NCI-H1417 treated with DMSO at 0.1 percent for 48 hours (cell line): ENCODE results near the gene GLOD5.

Experiments
- DNase-seq: peaks from one replicate; lab custom pipeline; 2025; lab: John Stamatoyannopoulos, UW

Gene GLOD5

DNA sequence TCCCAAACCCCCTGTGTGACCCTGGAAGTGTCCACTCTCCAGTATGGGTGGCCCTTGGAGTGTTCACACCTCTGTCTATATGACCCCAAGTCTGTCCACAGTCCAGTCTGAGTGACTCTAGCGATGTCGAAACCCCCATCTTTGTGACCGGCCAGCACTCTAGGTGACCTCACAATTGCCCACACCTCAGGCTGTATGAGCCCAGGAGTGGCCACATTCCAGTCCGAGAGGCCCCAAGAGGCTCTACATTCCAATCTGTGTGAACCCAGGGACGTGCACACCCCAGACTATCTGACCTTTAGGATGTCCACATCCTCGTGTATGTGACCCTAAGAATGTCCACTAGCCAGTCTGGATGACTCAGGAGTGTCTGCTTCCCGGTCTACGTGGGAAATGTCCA is 7.3 kb upstream of the GLOD5 start:
- DNase-seq, result no peak

DNA sequence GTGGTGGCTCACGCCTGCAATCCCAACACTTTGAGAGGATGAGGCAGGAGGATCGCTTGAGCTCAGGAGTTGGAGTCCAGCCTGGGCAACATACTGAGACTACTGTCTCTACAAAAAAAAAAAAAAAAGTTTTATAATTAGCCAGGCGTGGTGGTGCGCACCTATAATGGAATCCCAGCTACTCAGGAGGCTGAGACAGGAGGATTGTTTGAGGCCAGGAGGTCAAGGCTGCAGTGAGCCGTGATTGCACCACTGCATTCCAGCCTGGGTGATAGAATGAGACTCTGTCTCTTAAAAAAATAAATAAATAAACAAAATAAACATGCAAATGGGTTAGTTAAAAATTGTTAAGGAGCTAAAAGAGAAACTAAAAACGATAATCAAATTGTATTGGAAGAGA is 7.7 kb downstream of the GLOD5 start:
- no peak for DNase-seq

DNA sequence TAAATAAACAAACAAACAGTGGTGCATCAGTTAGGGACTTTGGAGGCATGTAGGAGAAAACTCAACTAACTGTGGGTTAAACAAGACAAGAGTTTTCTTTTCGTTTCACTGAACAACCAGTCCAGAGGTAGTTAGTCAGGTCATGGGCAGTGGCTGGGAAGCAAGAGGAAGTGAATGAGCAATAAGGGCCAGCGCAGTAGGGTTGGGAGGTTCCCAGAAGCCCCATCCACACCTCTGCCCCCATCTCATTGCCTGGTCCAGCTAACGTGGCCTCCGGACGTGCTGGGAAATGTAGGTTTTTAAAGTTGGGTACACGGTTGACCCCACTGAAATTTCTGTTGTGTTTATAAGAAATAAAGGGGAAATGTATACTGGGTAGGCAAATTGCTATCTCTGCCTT is 8.7 kb downstream of the GLOD5 start:
- no peak for DNase-seq

DNA sequence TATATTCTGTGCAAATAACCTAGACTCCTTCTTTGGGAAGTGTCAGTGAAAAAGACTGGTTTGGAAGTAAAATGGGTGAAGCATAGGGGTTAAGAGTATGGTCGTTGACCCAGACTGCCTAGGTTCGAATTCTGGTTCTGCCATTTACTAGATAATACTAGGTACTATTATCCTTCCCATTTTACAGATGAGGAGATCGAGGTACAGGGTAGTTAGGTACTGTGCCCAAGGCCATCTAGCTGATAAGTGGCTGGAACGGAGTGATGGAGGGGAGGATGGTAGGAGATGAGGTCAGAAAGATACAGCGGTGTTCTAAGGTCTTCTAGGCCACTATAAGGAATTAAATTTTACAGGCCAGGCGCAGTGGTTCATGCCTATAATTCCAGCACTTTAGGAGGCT is 11.1 kb downstream of the GLOD5 start:
- DNase-seq, result no peak

DNA sequence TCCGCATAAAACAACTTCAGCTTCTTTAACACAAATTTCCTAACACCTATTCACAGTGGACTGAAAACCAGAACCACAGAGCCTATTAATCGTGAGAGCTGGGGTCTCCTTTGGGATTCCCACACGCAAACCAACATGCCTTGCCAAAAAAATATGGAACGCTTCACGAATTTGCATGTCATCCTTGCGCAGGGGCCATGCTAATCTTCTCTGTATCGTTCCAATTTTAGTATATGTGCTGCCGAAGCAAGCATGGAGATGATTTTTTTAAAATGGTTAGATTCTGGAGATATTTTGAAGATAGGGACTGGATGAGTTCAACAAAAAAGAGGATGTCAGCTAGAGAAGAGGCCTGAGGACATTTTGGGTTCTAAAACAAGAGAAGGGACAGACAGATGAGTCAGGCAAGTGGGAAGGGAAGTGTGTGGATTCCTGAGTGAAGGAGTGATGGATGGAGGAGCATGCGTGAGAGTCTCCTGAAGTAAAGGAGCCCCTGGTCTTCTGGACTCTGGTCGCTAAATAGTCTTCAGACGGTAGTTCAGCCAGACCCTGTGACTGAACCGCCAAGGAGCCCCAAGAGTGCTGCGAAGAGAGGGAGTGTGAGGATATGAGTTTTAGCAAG is 15.4 kb downstream of the GLOD5 start:
- no peak for DNase-seq

DNA sequence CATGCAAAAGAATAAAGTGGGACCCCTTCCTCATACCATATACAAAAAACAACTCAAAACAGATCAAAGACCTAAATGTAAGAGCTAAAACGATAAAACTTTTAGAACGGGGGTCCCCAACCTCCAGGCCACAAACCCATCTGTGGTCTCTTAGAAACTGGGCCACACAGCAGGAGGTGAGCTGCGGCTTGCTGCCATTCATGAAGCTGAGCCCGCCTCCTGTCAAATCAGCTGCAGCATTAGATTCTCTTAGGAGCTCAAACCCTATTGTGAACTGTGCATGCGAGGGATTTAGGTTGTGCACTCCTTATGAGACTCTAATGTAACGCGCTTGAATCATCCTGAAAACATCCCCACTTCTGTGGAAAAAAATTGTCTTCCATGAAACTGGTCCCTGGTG is 17.9 kb downstream of the GLOD5 start:
- DNase-seq, result no peak

DNA sequence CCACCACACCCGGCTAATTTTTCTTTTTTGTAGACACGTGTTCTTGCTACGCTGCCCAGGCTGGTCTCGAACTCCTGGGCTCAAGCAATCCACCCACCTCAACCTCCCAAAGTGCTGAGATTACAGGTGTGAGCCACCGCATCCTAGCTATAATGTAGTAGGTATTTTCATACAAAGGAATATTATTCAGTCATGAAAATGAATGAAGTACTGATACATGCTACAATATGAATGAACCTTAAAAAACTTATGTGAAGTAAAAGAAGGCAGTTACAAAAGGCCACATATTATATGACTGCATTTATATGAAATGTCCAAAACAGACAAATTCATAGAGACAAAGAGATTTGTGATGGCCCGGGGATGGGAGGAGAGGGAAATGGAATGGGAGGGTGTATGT is 20.2 kb downstream of the GLOD5 start:
- DNase-seq, result no peak

DNA sequence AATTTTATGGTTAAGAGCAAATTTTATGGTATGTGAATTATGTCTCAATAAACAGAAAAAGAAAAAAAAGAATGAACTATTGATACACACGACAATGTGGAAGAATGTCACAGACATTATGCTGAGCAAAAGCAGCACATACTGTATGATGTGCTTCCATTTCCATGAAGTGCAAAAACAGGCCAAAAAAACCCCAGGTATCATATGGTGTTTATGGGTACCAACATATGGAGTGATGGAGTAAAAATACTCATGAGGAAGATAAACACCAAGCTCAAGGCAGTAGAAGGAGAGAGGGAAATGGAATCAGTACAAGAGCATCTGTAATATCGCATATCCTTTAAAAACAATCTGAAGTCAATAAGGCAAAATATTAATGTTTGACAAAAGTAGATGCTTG is 20.7 kb downstream of the GLOD5 start:
- no peak for DNase-seq

DNA sequence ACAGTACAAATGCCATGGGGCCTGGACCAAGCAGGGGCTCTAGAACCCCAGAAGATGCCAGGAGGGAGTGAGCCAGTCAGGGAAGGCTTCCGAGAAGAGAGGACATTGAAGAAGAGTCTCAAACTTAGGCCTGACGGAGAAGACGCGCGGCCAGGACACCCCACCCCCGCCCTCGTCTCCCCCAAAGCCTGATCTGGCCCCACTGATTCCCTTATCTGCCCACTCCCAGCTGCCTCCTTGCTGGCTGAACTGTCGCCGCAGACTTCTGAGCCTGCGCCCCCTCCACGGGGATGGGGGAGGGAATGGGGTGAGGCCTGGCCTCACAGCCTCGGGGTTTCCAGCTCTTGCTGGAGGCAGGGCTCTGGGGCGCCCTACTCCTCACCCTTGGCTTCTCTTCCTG is 21.2 kb downstream of the GLOD5 start:
- DNase-seq, result no peak

DNA sequence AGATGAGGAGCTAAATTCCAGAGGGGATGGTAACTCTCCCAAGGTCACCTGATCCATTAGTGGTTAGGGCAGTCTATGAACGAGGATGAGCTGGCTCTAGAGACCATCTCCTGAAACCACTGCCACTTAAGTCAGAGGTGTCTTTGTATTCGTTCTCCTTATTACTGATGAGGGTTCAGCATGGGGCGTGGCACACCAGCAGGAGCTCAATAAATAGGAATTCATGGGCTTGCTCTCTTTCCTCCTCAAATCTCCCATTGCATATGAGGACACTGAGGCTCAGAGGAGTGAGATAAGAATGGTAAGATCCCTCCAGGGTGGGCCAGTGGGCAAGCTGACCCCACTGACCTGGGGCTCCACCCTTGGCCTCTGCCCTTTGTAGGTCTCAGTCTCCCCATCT is 23.2 kb downstream of the GLOD5 start:
- DNase-seq, result no peak

DNA sequence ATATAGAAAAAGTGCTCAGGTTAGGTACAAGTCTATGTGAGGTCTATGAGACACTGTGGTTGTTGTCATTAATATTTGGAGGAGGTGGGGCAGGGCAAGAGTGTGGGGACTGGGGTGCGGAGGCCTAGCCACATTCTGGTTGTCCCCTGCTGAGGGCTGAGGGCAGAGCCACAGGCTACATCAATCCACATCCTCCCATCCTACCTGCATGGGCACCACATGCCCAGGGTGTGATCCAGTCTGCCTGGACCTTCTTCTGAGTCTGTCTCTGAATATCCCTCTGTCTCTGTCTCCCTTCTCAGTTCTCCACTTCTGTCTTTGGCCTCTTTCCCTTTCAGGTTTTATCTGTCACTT is 23.6 kb downstream of the GLOD5 start:
- no peak for DNase-seq

DNA sequence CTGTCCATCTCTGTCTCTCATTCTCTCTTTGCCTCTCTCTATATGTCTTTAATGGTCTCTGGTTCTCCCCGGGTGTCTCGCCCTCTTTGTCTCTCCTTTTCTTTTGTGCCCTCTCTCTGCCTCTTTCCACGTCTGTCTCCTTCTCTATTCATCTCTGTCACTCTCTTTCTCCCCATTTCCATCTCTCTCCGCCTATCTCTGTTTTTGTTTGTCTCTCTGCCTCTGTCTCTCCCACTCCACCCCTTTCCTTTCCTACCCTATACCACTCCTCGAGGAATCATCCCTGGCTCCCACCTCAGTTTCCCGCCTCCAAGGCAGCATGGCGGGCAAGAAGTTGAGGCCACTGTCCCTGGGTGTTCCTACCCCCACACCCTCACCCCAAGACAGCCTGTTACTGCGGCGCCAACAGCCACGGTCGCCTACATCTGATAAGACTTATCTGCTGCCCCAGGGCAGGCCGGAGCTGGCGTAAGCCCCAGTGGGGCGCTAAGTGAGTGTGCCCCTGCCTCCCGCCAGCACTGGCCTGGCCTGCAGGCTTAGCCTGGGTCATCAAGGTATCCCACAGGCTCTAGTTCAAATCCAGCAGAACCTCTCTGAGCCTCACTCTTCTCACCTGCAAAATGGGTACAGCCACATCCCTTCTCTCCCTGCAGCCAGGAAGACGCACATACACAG is 24.1 kb downstream of the GLOD5 start:
- DNase-seq, result no peak

DNA sequence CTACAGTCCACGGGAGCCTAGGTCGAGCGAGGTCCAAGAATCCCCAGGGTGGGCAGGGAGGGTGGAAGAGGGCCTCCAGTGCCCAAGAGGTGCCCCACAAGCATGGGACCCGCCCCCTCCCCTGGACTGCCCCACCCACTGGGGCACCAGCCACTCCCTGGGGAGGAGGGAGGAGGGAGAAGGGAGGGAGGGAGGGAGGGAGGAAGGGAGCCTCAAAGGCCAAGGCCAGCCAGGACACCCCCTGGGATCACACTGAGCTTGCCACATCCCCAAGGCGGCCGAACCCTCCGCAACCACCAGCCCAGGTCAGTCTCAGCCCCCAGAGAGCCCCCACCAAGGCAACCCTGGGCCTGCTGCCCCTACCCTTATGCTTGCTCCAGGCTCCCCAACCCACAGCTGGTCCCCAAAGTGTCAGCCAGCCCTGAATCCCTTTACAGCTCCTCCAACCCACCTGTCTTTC is 24.8 kb downstream of the GLOD5 start, which contains the start of gene GATA1:
TSS of gene GATA1 (plus strand) at position 250 of the 460 bp plus-strand sequence. CDS start 4,520 bp downstream, outside the sequence.
- DNase-seq, result no peak

DNA sequence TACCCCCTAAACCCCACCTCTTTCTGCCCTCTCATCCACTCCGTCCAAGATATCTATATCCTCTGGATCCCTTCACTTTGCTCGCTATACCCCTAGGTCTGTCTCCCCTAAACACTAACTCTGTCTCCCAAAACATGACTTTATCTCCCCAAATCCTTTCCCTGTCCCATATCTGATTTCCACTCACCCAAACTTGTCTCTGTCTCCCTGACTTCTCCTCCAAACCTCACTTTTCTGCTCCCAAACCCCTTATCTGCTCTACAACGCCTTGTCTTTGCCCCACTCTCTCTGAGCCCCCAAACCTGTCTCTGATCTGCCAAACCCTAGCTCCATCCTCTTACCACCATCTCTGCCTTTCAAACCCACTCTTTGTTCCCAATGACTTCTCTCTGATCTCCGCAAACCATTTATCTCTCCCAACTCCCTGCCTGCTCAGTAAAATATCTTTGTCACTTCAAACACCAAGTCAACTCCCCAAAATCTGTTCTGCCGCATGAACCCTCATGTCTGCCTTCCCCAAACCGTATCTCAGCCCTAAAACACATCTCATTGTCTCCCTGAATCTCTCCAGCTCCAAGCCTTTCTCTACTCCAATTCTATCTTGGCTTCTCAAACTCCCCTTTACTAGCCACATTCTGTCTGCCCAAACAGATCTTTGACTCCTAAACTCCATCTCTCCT is 25.4 kb downstream of the GLOD5 start:
- DNase-seq, result no peak

DNA sequence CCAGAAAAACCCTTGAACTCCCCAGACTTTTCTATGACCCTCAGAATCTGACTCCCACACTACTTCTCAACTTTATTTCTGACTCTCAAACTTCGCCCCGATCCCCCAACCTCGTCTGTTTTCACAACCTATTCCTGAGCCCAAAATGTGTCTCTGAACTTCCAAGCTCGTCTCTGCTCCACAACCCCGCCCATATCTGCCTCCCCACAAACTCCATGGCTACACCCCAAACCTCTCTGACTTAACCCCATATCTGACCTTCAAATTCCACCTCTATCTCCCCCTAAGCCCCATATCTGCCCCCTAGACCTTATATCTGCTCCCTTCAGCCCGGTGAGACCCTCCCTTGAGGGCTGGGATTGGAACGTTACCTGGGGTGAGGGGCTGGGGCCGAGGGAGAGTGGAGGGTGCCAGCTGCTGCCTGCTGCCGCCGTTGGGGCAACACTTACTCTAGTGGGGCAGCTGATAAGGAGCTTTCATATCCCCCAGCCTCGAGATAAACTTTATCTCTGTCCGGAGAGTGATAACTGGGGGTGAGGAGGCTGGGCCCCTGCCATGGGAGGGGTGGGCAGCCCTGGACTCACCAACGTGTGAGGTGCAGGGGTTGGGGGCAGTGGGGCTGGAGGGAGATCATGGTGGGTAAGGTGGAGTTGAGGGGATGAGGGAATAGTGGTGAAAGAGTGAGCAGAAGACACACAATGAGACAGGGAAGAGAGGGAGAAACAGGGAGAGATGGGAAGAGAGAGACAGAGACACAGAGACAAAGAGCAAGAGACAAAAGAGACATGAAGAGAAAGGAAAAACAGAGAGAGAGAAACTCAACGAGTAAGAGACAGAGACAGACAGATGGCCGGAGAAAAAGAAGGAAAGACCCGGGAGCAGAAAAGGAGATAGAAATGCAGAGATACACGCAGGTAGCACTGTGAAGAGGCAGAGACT is 26.2 kb downstream of the GLOD5 start:
- DNase-seq, result no peak

DNA sequence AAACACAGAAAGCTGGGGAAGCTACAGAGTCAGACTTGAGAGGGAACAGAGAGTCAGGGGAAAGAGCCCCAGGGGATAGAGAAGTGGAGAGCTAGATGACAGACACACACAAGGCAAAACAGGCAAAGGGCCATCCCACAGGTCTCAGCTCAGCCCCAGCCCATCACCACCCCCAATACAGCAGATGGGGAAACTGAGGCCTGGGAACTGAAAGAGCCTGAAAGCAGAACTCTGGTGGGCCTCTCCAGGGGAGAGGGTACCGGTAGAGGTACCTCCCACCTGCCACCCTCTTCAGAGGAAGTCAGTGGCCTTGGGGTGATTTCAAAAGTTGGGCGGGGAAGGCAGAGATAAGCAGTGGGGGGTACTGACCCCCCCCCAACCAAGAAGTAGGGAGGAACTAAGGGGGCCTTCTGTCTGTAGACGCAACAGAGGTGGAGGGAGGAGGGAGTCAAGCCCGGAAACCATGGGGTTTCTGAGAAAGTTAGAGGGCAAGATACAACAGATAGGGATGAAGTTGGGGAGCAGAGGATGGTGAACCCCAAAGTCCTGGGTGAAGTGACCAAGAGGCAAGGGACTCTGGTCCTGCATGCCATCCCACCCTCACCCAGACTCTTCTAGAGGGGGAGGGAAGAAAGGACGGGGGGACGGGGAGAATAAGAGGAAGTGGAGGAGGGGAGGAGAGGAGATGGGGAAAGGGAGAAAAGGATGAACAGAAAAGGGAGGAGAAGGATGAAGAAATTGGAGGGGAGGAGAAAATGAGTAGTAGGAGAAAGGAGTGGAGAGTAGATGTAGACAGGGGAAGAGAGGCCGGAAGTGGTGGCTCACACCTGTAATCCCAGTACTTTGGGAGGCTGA is 28.0 kb downstream of the GLOD5 start:
- DNase-seq, result no peak

DNA sequence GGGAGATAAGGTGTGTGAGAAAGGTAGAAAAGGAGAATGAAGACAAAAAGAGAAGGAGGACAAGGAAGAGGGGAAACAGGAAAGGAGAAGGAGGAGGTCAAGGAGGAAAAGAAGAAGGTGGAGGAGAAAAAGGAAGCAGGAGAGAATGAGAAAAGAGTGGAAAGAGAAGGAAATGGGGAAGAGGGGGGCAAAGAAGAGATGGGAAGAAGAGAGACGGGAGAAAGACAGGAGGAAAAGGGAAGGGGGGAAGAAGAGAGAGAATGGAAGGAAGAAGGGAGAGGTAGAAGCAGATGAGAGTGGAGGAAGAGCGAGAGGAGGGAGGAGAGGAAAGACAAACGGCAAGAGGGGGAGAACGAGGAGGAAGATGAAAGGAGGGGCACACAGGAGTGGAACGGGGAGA is 28.9 kb downstream of the GLOD5 start:
- DNase-seq, result no peak

DNA sequence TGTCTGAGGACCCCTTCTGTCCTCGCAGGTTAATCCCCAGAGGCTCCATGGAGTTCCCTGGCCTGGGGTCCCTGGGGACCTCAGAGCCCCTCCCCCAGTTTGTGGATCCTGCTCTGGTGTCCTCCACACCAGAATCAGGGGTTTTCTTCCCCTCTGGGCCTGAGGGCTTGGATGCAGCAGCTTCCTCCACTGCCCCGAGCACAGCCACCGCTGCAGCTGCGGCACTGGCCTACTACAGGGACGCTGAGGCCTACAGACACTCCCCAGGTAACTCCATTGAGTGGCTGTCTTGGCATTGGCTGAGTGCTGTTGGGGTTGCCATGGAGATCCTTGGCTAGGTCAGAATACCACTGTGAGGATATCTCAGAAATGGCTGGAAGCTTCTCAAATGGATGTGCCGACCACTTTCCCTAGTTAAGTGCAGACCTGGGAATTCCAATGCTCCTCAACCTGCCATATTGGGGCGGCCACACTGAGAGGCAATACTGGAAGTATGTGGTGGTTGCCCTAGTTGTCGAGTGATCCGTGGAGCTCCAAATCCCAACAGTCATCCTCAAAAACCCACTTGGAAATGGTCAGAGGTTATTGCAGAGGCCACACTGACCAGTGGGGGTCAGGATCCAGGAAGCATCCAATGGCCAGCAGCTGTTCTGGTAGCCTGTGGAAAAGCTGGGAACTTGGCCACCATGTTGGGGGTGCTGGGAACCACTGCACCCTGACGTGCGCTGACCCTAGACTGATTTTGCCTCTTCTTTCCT is 29.7 kb downstream of the GLOD5 start:
- no peak for DNase-seq

DNA sequence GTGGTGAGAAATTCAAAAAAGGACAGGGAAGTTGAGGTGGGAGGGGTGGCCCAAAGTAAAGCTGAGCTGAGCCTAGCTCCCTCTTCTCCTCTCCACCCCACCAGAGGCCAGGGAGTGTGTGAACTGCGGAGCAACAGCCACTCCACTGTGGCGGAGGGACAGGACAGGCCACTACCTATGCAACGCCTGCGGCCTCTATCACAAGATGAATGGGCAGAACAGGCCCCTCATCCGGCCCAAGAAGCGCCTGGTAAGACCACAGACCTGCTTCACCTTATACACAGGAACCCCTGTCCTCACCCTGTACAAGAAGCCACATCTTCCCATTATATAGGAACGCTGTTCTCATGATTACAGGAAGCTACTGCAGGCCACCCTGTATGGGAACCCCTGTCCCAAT is 30.7 kb downstream of the GLOD5 start:
- no peak for DNase-seq

DNA sequence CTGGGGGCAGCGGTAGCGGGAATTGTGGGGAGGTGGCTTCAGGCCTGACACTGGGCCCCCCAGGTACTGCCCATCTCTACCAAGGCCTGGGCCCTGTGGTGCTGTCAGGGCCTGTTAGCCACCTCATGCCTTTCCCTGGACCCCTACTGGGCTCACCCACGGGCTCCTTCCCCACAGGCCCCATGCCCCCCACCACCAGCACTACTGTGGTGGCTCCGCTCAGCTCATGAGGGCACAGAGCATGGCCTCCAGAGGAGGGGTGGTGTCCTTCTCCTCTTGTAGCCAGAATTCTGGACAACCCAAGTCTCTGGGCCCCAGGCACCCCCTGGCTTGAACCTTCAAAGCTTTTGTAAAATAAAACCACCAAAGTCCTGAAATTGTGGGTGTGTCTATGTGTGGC is 32.4 kb downstream of the GLOD5 start:
- no peak for DNase-seq
